HG03378 (cell line): ENCODE results near the gene MAGI3.
"Not testable (repeated sequence)": the region's sequence is repeated elsewhere in the genome, so short reads cannot be mapped to it uniquely, and the experiment has no call there.

Experiments
- ATAC-seq: cut with Tn5 transposase; IDR thresholded peaks from one replicate; pipeline ENCODE4 v1.9.1; 2021; ENCODE audit warnings: mild to moderate bottlenecking, moderate library complexity; ENCODE audit not compliant: unreplicated experiment

The MAGI3 gene

DNA sequence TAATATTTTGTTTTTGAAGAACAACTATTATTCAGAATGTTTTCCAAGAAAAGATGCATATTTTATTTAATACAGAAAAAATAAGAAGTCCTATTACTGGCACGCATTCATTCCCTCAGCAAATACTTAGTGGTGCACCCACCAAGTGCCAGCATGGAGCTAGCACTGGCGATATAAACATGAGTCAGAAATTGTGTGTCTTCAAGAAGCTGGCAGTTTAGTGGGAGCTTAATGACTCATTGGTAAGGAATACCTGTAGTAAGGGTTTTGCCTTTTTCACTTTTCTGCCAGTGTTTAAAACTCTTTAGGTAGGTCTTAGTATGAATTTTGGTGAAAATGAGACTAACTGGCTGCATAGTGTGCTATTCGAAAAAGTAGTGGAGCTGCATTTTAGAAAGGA lies 6.3 kb downstream of the MAGI3 start:
- no peak for ATAC-seq

DNA sequence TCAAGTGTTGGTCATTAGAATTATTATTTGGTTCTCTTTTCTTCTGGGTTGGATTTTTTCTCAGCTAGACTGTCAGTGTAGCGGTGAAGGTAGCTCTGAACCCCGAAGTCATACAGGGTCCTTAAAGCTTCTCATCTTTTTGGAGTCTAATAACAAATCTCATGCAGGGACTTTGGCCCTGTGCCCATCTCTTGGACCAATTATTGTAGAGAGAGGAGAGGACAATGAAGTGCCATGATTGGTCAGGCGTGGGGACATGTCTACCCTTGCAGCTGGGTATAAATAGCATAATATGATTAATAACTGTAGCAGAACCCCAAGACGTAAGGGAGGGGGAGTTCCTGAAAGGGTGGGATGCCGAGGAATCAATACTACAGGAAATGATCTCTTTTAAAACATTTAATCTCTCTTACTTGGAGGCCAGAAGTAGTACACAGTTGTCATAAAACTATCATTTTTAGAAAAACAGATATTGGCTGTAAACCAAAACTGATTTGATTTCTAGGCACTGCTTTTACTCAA lies 8.8 kb downstream of the MAGI3 start:
- ATAC-seq: no peak

DNA sequence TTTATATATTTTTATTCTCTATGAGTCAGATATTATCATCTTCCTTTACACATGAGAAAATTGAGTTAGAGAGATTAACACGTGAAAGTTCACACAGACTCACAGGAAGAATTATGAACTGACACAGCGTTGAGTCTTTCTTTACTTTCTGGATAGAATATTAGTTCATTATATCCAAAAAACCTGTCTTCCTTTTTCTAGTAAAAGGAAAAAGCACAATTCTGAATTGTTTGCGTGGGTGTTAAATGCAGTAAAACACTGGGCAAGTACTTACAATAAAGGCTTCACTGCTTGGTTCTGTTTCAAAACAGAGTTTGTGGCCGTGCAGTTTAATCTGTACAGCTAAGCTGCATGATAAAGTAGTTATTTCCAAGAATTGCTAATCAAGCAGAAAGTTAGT lies 10.8 kb downstream of the MAGI3 start:
- no peak for ATAC-seq

DNA sequence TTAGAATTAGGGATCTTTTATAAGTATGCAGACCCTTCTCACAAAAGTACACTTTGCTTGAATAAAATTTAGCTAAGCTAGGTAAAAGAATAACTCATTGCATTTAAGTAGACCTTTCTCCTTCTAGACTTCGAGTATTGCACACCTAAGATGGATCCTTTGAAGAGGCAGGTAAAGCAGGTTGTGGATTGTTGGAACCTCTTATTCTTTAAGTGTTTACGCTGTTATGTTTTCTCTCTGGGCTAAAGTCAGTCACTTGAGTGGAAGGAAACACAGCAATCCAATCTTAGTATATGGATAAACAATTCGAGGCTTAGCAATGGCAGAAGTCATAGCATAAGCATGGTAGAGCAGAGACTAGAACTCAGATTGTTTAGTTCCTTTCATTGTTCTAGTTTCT lies 11.4 kb downstream of the MAGI3 start:
- no peak for ATAC-seq

DNA sequence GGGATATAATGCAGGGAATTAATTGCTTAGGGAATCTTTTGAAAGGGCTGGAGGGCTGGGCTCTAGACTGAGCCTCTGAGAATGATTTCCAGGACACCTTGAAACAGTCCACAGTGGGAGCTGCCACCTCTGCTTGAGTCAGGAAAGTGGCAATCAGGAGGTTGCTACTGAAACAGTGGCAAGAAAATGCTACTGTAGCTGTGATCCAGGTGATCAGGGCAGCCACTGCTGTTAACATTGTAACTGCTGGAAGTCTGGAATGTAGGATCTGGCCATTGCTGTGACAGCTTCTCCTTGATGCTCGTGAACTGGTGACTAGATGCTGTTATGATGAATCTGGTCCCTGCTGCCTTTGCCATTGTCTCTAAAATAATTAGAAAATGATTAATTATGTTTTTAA lies 12.8 kb downstream of the MAGI3 start:
- ATAC-seq: no peak

DNA sequence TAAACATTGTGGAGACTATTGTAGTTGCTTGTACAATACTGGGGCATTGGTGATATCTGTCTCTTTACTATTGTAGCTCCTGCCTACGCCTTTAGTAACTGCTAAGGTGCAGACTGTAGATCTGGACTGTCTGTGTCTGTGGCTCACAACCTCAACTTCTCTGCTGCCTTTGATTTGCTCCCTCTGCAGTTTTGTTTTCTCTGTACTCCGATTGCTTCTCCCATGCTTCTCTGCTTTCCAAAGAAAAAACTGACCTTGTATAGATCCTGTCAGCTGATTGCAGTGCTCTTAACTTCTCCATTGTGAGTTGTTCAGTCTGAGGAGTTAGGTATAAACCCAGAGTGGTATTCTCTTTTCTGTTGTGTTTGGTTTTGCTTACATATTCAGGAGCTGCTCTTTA lies 15.3 kb downstream of the MAGI3 start:
- no peak for ATAC-seq

DNA sequence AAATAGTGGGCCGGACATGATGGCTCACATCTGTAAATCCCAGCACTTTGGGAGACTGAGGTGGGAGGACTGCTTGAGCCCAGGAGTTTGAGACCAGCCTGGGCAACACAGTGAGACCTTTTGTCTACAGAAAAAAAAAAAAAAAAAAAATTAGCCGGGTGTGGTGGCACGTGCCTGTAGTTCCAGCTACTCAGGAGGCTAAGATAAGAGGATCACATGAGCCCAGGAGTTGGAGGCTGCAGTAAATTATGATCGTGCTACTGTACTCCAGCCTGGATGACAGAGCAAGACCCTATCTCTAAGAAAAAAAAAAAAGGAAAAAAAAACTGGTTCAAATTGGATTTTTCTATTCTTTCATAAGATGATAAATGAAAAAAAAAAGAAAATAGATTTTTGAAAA lies 15.8 kb downstream of the MAGI3 start:
- not testable (repeated sequence) for ATAC-seq

DNA sequence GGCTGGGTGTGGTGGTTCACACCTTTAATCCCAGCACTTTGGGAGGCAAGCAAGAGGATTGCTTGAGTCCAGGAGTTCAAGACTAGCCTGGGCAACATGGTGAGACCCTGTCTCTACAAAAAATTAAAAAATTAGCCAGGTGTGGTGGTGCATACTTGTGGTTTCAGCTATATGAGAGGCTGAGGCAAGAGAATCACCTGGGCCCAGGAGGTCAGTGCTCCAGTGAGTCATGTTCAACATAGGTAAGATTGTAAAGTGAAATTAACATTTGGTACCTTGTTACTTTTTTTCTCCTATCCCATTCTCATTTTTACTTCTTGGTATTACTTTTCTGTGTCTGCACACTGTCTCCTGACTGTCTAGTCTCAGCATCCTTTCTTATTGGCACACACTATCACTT lies 19.0 kb downstream of the MAGI3 start:
- no peak for ATAC-seq

DNA sequence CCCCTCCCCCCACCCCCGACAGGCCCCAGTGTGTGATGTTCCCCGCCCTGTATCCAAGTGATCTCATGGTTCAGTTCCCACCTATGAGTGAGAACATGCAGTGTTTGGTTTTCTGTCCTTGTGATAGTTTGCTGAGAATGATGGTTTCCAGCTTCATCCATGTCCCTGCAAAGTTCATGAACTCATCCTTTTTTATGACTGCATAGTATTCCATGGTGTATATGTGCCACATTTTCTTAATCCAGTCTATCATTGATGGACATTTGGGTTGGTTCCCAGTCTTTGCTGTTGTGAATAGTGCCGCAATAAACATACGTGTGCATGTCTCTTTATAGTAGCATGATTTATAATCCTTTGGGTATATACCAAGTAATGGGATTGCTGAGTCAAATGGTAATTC lies 21.7 kb downstream of the MAGI3 start:
- ATAC-seq: not testable (repeated sequence)

DNA sequence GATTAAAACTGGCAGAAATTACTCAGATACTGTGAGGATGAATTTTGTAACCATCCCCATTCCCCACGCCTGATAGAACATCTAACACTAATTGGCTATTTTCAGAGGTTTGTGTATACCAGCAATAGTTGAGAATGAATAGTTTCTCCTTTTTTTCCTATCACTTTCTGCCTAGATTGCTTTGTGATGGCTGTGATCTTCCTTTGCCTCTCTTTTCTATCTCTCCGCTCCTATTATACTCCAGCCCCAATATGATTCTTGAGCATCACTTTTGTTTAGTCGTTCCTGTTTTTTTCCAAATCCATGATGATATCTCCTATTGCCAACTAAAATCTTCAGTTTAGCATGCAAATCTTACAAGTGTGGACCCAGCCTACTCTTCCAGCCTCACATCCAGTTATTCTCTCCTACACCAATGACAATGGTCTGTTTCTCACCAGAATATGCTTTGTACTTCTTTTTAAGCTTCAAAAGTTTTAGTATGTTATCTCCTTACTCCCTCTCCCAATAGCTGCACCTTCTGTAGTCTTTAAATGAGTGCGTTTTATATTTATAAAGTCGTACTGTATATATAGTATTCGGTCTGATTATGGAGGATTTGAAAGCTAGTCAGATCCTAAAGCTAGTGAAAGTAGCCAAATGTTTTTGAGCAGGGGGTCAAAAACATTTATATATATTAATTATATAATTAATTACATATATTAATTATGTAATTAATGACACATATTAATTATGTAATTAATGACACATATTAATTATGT lies 25.2 kb downstream of the MAGI3 start:
- no peak for ATAC-seq

DNA sequence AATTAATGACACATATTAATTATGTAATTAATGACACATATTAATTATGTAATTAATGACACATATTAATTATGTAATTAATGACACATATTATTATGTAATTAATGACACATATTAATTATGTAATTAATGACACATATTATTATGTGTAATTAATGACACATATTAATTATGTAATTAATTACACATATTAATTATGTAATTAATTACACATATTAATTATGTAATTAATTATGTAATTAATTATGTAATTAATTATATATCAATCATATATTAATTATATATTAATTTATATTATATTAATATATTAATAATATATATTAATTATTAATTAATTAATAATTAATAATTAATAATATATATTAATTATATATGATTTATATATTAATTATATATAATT lies 25.8 kb downstream of the MAGI3 start:
- not testable (repeated sequence) for ATAC-seq

DNA sequence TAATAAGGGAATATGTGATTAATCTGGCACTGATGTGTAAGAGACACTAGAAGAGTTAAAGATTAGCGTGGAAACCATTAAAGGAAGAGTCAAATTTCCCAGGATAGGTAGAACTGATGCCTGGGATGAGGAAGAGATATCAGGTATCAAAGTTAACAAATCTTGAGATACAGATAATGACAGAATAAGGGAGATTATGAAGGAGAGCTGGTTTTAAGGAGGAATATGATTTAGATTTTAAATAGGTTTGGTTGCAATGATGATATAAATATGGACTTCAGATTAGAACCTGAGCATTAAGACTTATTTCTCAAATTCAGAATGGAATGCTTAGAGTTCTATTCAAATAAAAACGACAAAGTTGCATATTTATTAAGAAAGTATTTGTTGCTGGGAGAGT lies 26.2 kb downstream of the MAGI3 start:
- ATAC-seq: no peak

DNA sequence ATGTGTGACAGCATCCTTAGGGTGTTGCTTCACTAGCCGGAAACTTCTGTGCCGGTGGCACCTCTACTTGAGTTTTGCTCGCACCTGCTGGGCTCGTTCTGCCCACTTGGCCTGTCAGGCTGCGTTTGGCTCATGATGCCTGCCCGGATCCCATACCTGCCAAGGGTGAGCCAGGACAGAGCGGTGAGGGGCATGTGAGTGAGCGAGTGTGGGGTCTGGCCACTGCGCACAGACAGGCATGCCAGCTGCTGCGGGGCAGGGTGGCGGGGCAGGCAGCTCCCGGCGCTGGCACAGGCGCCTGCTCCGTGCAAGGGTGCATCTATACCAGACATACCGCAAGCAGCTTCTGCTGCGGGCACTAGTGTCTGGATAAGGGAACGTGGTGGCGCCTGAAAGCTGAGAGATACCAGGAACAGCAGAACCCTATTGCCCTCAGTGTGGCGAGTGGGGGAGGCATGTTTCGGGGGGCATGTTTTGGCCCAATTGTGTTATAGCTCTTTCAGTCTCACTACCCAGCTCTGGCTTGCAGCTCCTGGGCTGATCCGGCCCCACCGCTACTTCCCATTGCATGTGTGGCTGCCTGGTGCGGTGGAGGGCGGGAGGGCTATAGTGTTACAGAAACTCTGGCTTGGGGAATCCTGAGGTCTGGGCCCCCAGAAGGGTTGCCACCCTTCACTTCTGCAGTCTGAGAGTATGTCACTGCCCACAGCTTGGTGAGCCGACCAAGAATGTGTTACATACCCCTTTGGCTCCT lies 32.2 kb downstream of the MAGI3 start:
- ATAC-seq: no peak

DNA sequence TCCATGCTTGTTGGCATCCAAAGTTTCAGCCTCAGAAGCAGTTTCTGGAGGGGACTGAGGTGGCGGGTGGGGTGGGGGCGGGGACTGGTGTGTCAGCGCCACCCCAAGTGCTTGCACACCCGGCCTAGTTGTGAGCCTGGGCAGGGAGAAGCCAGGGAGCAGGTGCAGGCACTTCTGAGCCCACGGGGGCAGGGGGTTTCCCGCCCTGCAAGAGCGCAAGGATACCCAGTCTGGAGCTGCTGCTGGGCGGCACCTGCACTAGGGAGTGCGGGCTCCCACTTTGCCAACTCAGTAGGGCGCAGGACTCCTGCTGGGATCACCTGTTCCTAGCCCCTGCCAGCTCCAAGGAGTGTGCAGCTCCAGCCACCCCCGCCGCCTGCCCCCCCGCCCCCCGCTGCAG lies 33.5 kb downstream of the MAGI3 start:
- no peak for ATAC-seq

DNA sequence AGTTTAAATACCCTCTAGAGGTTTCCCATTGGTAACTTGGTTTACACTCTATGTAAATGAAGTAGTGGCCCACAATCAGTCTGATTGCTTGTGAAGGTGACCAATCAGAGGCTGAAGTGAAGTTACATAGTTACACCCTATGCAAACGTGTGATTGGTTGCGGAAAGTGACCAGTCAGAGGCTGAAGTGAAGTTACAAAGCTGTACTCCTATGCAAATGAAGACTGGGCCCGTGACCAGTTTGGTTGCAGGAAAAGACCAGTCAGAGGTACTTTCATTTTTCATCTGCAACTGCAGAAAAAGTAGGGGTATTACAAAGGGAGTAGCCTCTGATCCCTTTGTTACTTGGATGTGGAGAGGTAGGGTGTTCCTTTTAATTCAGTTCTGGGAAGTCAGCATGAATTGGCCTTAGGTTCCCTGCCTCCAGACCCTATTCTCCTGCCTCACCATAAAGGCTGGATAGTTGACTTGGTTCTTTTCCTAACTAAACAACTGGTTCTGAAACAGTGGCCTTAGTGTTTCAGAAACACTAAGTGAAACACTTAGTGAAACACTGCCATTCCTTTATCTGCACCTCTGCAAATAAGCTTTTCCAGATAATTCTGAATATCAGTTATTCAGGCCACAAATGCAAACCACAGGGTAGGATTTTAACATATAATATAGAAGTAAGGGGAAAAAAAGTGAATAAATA lies 39.3 kb downstream of the MAGI3 start:
- no peak for ATAC-seq

DNA sequence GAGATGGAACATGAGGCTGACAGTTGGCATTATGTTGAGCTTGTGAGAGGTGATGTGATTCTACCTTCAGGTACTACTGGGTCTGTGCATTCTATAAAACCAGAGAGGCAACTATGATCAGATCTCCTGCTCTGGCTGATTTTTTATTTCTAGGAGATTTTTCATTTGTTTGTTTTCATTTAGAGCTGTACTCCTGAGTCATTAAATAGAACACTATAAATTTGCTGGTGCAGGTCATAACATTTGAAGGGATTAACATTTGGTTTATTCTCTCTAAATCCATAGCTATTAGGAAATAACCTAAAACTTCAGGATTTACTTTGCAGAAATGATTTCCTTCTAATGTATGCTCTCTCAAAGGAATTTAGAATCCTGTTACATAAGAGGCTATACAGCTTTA lies 42.9 kb downstream of the MAGI3 start:
- ATAC-seq: no peak

DNA sequence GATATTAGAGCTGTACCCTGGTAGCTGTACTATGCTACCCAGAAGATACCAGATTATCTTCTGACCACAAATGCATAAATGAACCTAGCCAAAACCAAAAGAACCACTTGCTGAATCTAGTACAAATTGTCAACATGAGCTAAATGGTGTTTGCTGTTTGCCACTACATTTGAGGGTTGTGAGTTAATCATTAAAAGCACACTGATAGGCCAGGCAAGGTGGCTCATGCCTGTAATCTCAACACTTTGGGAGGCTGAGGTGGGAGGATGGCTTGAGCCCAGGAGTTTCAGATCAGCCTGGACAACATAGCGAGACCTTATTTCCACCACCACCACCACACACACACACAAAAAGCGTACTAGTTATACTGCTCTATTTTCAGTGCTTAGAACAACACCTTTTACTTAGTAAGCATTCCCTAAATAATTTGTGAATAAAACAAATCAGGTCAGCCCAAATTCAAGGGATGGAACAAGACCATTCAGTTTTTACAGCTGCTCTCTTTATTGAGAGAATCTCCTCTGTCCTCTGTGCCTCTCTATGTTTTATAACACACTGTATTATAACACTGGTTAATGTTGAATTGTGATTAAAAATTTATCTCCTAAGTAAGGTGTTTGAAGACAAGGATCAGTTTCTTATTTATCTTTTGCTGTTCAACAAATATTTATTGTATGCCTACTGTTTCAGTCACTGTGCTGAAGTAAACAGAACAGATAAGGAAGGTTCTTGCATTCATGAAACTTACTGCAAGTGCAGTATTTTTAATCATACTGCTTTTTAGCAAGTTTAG lies 44.0 kb downstream of the MAGI3 start:
- no peak for ATAC-seq

DNA sequence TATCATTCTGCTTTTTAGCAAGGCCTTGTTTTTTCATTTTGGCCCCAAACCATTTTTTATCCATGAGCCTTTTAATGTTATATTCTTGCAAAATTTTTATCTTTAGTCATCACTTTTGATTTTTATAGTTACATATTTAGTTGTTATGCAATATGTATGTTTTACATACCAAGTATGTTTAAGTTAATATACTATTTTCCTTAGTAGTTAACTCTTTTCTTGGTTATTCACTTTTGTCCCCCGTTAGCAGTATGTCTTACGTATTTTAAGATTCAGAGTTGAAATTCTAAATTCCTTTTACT lies 44.5 kb downstream of the MAGI3 start:
- no peak for ATAC-seq

DNA sequence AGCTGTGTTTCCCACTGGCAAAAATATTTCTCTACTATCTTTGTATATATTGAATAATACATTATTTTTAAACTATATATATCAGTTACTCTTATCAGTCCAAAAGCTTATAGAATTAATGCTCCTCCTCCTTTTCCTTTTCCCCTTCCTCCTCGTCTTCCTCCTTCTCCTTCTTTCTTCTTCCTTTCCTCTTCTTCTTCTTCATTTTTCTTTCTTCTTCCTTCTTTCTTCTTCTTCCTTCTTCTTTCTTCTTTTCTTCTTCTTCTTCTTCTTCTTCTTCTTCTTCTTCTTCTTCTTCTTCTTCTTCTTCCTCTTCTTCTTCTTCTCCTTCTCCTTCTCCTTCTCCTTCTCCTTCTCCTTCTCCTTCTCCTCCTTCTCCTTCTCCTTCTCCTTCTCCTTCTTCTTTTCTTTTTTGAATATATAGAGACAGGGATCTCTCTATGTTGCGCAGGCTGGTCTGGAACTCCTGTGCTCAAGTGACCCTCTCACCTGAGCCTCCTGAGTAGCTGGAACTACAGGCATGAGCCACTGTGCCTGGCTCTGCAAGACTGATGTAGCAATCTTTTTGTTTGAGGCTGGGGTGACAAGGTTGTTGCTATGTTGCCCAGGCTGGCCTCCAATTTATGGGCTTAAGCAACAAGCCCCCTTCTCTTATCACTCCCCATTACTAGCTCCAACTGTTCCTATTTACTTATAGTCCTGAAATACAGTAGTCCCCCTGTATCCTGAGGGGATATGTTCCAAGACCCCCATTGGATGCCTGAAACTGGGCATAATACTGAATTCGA lies 47.4 kb downstream of the MAGI3 start:
- no peak for ATAC-seq

DNA sequence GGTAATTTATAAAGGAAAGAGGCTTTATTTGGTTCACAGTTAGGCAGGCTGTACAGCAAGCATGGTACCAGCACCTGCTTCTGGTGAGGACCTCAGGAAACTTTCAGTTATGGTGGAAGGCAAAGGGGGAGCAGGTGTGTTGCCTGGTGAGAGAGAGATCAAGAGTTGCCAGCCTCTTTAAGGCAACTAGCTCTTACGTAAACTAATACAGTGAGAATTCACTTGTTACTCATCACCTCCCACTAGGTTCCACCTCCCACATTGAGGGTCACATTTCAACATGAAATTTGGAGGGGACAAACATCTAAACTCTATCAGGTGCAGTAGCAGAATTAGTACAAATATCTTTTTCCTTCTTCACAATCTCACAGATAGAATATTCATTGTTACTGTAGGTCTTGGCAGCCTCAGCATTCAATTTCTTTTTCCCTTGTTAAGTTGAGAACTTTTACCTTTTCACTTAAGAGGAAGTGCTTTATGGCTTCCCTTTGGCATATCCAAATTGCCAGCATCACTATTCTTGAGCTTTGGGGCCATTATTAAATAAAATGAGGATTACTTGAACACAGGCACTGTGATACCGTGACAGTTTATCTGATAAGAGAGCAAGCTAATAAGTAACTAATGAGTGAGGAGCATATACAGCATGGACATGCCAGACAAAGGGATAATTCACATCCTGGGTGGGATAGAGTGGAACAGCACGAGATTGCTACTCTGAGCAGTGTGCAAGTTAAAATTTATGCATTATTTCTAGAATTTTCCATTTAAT lies 48.4 kb downstream of the MAGI3 start:
- no peak for ATAC-seq
